HT1080 (cell line): ENCODE results near the gene ST8SIA1. TPM values are rescaled to one million over a fixed set of nuclear protein-coding genes. Genes with fewer than 3 reads are reported as not detected.

Source experiments
- DNase-seq: peaks from one replicate; pipeline ENCODE4 v3.0.0-alpha.2; 2015; ENCODE audit warnings: low read depth
- total RNA-seq: library from RNA; depleted of rRNA; stranded (reverse); fragments of >200 nt; shearing (Covaris generic); gene quantifications from 2 replicates; pipeline ENCODE4 v1.2.3, GENCODE V29; 2014

ST8SIA1 gene
- total RNA-seq, 1 experiment from 2014 or later: 3.5 TPM

DNA sequence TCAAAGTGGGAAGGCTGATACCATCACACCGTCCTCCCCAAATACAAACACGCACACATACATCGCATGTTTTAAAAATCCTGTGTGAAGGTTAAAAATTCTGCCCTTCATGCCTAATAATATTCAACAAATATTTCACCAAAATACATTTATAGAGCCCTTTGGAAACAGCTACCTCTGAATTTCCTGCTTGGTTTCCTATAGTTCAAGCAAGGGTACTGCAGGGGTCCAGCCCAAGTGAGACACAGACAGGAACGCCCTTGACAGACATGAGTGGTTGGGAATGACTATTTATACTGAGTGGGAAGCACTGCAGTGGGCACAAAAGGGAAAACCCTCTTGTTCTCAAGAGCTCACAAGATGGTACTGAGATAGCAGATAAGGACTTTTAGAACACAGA, 51.0 kb downstream of the ST8SIA1 start:
- no peak for DNase-seq

DNA sequence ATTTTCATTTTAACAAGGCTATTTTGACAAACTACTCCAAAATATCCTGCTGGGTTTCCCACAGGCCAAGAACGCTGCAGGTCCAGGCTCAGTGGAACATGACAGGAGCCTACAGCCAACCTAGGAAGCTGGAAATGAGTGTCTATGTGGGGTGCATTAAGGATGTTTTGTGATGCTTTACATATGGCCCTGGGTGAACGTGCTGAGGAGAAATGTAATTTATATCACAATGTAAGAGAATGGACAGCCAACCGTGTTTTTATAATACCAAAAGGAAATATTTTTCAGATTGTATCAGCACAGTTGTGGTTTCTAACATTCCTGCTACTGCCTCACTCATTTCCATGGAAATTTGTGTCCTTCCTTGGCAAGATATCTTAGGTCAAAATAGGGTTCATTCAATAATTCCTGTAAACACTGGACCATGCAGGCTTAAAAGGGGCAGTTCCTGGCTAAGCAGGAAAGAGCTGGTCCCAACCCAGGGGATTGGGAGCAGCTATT, 51.5 kb downstream of the ST8SIA1 start:
- peak; percentile 92 for DNase-seq

DNA sequence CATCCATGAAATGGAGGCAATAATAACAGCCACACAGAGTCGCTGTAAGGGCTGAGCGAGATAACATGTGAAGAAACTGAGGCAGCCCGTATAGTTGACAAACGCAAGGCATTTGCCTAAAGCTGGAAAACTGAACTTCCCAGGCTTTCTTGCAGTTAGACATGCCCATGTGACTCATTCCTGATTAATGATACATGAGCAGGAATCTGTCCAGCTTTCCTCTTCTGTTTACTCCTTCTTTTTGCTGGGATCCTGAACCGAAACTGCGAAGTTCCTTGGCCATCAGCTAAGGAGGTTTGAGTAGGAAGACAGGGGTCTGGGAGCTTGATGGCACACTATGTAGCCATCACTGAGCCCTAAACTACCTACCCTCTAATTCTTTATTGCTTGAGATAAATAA, 52.2 kb downstream of the ST8SIA1 start:
- DNase-seq: peak; percentile 85

DNA sequence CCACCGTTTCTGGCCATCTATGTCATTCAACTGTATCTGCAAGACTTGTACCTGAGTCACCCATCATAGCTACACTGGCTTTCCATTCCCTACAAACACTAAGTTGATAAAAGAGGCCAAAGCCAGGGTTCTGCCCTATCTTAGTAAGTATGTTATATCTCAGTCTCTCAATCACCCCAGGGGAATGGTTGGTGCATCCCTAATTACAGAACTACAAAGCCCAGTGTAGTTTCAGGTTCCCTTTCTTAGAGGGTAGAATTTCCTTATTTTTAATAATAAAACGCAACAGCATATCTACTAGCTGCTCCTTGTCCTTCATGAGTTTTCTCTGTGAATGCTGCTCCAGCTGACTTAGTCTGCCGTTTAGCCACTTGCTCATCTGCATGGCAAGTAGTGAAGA, 57.6 kb downstream of the ST8SIA1 start:
- no peak for DNase-seq

DNA sequence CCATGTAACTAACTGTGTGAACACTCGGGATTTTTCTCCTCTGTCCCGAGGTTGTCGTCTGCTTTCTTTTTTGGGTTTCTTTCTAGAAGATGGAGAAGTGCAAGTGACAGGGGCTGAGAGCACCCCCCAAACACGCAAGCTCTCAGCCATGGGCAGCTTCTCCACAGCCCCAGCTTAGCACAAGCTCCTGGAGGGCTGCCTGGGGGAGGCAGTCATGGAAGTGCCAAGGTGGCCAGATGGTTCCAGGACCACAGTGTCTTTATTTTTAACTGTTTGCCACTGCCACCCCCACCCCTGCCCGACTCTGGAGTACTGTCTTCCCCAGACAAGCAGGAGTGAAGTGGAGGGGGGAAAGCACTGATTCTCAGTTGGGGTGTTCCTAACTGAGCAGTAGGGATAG, 58.2 kb downstream of the ST8SIA1 start:
- DNase-seq: no peak

DNA sequence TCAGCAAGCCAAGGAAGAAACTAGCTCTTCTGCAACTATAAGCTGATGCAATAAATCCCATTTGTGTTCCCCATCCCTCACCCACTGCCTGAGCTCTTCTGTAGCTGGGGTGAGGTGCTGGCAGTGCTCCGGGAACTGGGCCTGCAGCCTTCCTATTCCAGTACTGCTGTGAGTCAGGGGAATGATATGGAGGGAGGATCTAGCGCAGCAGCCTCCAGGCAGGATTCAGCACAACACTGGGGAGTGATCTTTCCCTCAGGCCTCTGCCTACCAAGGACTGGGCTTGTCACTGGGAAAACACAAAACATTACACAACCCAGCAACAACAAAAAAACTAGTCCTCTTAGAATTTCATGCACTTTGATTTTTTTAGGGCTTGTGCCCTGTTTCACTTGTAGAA, 58.7 kb downstream of the ST8SIA1 start:
- peak; percentile 97 for DNase-seq

DNA sequence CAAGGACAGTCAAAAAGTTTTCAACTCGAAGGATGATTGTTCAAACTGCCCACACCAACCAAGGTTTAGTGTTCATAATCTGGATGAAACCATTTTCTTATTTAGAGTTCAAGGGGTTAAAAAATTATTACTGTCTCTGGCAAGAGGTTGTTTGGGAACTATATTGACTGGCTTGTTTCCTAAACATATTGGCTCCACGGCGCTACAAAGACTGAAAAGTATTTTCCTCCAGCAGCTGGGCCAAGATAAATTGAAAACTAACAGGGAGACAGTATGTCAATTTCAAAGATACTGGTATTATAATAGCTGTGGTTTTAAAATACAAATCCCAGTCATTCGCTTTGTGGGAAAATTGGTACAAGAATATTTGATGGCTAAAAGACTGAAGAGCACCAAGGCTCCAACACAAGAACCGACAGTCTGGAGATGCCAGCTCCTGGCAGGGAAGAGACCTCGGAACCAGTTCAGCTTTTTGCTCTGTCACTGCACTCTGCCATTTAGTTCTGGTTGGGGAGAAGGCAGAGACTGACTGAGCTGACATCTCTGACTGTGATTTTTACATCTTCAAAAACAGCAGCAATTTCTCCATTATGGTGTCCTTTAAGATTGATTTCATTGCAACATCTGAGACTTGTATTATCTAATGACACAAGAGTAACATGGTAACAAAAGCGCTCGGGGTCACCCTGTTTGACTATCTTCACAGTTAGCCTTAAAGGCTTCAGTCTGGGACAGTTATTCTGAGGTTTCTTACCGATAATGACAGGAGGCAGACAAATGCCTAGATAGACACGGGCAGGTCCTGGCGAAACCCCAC, 62.0 kb downstream of the ST8SIA1 start:
- no peak for DNase-seq

DNA sequence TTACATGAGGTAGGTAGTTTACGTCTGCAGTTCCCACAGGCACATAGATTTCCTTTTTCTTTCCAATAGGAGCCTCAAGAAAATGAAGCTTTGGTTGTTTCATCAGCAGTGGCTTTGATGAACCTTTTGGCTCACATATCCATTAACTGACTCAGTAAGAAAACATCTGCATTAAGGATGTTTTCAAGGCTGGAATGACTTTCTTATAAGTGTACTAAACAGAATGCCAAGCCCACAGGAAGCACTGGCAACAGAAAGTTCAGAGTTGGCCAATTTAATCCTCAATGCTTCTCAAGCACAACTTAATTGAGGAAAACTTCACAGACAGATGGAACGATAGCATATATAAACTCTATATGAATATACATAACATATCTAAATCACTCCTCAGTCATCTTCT, 63.5 kb downstream of the ST8SIA1 start:
- peak; percentile 83 for DNase-seq

DNA sequence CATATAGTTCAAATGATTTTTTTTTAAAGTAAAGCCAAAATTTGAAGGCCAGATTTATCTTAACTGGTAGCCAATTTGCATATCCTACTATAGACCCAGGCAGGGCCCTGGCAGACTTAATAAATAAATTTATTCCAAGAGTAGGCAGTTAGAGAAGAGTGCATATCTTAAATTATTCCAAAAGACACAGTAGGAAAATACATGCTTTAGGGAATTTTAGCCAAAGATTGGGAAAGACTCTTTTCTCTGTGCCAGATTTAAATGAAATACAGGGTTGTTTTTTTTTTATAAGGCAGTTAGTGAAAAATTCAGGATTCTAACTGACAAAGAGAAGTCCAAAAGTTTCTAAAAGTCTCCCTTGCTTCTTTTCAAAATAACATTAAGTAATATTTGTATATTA, 65.5 kb downstream of the ST8SIA1 start:
- no peak for DNase-seq

DNA sequence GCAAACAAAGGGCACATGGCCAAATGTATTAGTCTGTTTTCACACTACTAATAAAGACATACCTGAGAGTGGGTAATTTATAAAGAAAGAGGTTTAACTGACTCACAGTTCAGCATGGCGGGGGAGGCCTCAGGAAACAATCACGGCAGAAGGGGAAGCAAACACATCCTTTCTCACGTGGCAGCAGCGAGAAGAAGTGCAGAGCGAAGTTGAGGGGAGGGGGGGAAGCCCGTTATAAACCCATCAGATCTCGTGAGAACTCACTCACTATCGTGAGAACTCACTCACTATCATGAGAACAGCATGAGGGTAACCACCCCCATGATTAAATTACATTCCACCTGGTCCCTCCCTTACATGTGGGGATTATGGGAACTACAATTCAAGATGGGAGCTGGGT, 66.1 kb downstream of the ST8SIA1 start:
- DNase-seq: no peak

DNA sequence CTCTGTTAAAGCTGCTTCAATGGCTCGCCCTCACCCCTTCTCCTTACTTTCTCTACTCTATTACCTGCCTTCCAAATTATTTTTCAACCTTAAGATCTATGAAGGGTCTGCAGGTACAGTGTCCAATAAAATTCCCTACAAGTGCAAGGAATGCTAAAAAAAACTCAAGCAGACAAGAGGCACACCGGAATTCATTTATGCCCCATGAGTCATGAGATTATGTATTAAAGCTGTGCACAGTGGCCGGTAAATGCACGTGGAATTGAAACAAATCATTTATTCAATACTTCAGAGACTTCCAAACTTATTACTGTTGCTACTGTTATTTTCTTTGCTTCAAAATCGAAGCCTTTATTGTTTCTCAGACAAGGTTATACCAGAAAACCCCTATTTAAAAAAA, 68.4 kb downstream of the ST8SIA1 start:
- peak; percentile 18 for DNase-seq

DNA sequence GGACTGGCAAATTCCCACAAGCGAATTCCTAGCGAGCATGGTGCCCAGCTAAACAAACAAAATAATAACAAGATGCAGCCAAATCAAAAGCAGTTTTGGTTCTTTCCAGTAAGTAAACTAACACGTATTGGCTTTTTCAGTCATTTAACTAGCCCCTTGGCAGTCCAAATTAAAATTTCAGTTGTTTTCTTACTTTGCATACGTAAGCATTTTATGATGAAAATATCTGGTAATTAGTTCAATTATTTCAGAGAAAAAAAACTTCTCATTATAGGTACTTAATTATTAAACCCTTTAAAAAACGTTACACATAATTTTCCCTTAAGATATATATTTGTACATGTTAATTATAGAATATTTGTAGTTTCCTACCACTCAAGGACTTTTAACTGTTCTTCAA, 70.1 kb downstream of the ST8SIA1 start:
- no peak for DNase-seq

DNA sequence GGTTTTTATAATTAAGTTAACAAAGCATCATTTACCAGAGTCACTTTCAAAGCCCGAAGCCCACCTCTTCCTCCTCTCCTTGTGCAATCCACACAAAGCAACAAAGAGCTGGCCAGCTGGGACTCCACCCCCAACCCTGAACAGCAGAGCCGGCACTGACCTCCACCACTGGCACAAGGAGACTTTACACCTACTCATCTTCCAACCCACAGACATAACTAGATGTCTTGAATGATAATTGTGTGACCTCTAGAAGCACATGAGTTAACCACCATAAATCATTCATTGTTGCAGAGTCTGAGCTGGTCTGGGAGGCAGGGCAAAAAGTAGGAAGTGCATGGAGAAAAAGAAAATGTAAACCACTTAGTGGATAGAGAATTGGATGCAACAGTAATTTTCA, 72.2 kb downstream of the ST8SIA1 start:
- DNase-seq: peak; percentile 44

DNA sequence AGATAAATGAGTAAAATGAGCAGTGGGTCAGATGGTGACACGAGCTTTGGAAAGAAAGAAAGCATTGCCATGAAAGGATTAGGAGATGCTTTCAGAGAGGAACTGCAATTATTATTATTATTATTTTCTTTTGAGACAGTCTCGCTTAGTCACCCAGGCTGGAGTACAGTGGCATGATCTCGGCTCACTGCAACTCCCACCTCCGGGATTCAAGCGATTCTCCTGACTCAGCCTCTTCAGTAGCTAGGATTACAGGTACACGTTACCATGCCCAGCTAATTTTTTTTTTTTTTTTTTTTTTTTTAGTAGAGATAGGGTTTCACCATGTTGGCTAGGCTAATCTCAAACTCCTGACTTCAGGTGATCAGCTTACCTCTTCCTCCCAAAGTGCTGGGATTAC, 77.4 kb downstream of the ST8SIA1 start:
- DNase-seq: no peak

DNA sequence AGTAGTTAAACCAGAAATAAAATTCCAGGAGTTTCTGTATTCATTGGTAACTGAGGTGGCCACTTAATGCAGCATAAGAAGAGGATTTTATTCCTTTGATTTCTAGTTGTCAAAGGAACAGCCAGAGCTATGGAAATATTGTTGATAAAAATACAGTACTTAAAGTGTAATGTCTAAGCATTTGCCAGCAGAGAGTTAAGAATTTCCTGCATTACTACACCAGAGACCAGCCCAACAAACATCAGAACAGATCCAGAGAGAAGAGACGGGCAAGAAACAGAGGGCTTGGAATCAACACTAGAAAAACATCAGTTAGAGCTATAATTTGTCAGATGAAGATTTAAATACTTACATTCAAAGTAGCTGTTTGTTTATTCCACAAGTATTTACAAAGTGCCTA, 77.9 kb downstream of the ST8SIA1 start:
- DNase-seq: no peak

DNA sequence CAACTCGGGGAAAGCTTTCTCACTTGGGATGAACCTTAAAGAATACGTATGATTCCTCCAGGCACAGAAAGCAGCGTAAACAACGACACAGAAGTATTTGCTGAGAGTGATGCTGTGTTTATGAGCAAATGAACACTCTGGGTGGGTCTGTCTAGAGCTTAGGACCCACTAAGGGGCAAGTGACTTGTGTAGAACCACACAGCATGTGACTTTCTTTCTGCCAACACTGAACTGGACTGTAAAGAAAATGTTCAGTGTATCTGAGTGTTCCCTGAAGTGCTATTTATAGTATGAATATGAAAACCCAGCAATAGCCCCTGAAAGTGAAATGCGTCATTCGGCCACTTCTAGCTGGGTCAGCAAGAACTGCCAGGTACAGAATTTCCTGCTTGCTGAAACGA, 78.5 kb downstream of the ST8SIA1 start:
- DNase-seq: no peak

DNA sequence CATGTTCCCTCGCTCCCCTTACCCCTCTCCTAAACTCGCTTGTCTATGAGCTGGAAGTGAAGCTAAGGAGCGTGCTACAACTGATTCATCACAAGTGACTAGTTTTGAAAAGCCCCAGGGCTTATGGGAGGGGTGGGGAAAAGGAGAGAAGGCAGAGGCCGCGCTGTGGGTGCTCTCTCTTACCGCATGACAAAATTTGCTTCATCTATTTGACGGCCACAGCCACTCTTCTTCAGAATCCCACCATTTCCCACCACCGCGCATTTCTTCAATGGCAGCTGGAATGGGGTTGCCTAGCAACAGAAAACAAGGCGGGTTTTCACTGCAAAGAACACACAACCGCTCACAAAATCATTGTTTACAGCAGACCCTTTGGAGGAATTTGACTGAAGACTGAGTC, 79.4 kb downstream of the ST8SIA1 start:
- DNase-seq: no peak

DNA sequence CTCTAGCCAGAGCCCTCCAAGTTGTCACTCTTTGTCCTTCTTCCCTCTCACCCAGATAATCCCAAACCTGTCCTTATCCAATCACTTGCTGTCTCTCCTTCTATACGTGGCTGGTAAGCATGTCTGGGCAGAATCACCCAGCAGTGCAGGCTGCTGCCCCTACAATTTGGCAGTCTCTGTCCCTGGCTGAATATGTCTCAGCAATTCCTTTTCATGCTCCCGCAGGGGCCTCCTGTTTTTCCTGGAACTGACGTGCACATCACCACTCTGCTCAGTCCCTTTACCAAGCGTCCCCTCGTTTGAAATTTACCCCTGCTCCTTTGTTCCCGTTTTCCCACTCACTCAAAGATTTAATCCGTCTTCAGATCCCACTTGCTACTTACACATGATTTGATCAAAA, 80.0 kb downstream of the ST8SIA1 start:
- no peak for DNase-seq

DNA sequence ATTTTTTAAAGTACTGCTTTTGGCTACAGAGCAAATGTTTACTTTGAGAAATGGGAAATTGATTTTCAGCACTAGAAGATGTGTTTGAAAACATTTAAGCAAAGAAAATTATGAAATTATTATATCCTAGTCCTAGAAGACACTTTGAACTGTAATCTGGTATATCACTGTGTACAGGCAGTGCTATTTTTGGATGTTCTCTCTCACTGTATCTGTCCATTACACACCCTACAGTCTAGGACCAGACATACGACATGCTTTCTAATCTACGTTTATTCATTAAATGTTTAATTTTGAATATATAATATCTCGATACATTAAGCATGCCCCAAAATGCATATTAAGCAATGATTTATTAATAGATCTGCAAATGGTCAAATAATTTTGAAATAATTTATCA, 82.5 kb downstream of the ST8SIA1 start:
- DNase-seq: no peak

DNA sequence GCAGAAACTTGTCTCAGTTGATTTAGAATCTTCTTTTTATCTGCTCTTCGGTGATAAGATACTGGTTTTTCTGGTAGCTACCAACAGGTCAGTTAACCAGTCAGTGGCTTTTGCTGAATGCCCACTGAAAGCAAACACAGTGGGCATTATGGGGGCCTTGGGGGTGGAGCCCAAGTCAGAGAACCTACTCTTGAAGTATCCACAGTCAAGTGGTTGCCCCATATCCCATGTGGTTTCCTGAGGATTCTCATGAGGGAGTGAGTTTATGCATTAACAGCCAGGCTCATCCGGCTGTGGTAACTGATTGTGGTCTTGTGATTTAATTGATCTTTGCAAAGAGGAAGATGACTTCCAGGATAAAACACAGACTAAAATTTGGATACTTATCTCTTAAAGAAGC, 83.7 kb downstream of the ST8SIA1 start:
- peak; percentile 38 for DNase-seq

DNA sequence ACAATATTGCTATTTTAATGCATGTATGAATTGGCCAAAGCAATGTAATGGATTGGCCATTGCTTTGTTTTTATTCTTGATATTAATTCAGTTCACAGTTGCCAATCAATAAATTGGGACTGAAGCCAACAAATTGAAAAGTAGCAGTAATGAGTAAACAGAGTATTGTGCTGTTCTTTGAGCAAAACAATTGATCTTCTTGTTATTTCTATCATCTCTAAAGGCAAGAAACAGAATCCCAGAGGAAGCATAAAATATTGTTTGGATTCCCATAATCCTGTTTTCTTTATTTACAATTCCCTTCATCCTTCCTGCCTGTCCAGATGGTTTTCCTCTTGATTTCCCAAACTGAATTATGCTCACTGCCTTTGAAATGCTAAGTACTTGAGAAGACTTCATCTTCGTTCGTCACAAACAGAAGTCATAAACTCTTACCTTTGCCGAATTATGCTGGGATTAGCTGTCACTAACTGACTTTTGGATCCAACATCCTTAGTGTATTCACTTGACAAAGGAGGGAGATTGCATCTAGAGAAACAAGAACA, 85.9 kb downstream of the ST8SIA1 start:
- no peak for DNase-seq

DNA sequence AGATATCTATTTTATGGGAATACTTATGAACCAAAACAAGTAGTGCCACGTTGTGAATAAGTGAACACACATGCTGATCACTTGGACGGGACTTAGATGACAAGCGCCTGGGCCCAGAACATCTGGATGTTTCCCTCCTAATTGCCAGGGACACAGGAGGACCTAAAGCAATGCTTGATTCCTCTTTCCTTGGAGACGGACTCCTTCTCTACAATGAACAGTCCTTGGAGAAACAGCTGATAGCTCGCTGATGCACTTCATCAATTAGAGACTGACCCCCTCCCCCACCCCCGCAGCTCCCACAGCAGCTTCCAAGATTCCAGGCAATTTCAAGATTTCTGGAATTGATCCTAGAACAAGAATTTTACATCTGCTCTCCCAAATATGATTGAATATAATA, 86.4 kb downstream of the ST8SIA1 start:
- DNase-seq: no peak

DNA sequence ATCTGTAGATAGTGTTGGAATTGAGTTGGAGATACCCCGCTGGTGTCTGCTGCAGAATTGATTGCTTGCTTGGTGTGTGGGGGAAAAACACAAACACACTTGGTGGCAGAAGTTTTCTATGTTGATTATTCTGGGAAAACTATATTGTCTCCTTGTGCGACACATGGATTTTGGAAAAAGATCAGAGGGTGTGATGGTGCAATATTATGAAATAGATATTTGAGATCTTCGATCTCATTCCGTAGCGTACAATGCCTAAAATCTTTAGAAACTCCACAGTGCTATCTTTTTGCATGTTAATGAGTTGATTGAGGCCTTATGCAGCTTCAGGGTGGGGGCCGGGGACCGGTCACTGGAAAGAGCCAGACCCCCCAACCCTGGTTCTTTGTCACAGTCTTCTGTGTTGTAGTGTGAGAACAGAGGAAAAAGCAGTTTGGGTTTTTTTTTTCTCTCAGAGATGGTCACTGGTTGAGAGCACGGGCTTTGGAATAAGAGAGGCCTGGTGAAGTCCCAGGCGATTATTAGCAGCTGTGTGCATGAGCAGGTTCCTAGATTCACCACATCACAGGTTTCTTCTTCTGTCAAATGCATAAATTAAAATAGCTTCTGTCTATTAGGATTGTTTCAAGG, 88.2 kb downstream of the ST8SIA1 start:
- no peak for DNase-seq
